ENCODE results near the gene UBTD1. TPM values are rescaled to one million over a fixed set of nuclear protein-coding genes. Genes with fewer than 3 reads are reported as not detected.

UBTD1 gene
- total and polyA plus RNA-seq, 2 experiments from 2014 or later: 9.5 to 15.8 TPM

GRCh38 chr10:97593421-97593820, 94.7 kb downstream of the UBTD1 start:
- H3K4me1 ChIP-seq (ENCODE audit: low read depth): no peaks in the 10 kb centered on the region

DNA sequence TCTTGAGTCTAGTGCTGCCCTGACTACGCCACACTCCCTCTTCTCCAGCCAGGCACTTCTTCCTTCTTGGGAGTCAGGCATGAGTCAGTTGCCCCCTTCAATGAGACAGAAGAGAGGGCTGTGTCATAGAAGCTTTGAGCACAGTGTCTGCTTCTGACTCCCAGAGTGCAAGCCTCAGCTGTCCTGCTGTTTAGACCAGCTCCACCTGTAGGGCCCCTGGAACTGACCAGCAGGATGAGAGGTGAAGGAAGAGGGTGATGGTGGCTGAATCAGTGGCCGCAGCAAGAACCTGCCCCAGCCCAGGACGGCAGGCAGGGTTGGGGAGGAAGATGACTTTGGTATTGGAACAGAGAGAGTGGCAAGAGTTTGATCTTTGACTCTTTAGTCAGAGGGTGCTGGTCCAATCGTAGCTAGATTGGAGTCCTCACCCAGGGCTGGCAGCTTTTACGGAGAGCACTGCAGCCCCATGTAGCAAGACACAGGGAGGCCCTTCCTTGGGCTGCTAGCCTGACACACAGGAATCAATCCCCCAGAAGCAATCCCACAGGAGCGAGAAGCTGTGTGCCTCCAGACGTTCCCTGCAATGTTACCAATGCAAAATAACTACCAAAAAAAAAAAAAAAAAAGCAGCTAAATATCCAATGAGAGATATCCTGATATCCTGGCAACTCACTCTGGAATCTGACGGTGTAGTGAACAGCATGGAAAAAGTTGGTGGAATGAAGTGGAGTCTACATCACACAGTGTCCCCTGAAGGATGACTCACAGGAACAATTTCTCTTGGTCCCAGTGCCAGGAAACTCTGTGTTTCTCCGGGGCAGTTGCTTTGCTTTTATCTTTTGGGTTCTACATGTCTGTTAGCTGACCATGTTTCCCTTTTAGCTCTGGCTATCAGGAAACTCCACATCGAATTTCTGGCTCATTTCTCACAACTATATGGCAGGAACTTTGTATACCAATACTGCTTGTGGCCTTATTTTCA, 97.7 kb downstream of the UBTD1 start:
- Histone ChIP-seq H3K27ac (no peak overlapping the region), H3K4me3 (no peak overlapping the region), H3K36me3 (no peaks in the 10 kb centered on the region), H3K4me1 (ENCODE audit: low read depth) (no peaks in the 10 kb centered on the region), H3K9me3 (ENCODE audit: low read depth) (no peaks in the 10 kb centered on the region), H3K27me3 (no peaks in the 10 kb centered on the region)
- DNase-seq (ENCODE audit: low read depth in 1 of 2, low spot score in 1 of 2): peak in 1 of 2 donors; percentile 92
- no peak for TF ChIP-seq CTCF (IDR thresholded peaks at IDR 0.05; ENCODE audit: low read depth, low read length)

More at GRCh38 chr10:97593421-97593820, 94.7 kb downstream of the UBTD1 start:
- H3K4me3 ChIP-seq: no peak overlapping the region
- H3K36me3 ChIP-seq: no peaks in the 10 kb centered on the region
- no peaks in the 10 kb centered on the region for H3K9me3 ChIP-seq (ENCODE audit: low read depth)
- peak in 1 of 2 donors; percentile 34 for DNase-seq (ENCODE audit: low read depth in 1 of 2, low spot score in 1 of 2)
- TF ChIP-seq CTCF (IDR thresholded peaks at IDR 0.05; ENCODE audit: low read depth, low read length): no peak
- no peak overlapping the region for H3K27ac ChIP-seq
- no peaks in the 10 kb centered on the region for H3K27me3 ChIP-seq

DNA sequence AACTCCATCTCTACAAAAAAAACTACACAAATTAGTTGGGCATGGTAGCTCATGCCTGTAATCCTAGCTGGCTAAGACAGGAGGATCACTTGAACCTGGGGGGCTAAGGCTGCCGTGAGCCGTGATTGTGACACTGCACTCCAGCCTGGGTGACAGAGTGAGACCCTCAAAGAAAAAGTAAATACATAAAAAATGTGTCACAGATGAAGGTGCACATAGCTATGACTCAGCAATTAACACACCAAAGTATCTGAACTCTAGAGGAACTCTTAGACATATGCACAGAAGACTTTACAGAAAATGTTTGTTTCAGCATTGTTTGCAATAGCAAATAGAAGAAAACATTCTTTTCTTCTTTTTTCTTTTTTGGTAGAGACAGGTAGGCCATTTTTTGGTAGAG, 99.1 kb downstream of the UBTD1 start:
- no peak for TF ChIP-seq CTCF (IDR thresholded peaks at IDR 0.05; ENCODE audit: low read depth, low read length)
- Histone ChIP-seq H3K4me3 (no peak overlapping the region), H3K9me3 (ENCODE audit: low read depth) (no peaks in the 10 kb centered on the region), H3K4me1 (ENCODE audit: low read depth) (no peaks in the 10 kb centered on the region), H3K36me3 (no peaks in the 10 kb centered on the region), H3K27me3 (no peaks in the 10 kb centered on the region), H3K27ac (no peak overlapping the region)
- DNase-seq (ENCODE audit: low read depth in 1 of 2, low spot score in 1 of 2): no peak

GRCh38 chr10:97598407-97599271, 99.9 kb downstream of the UBTD1 start:
- no peaks in the 10 kb centered on the region for H3K9me3 ChIP-seq (ENCODE audit: low read depth)
- TF ChIP-seq CTCF (IDR thresholded peaks at IDR 0.05; ENCODE audit: low read depth, low read length): no peak
- no peak overlapping the region for H3K4me3 ChIP-seq
- H3K4me1 ChIP-seq (ENCODE audit: low read depth): no peaks in the 10 kb centered on the region
- no peak overlapping the region for H3K27ac ChIP-seq
- DNase-seq (ENCODE audit: low read depth in 1 of 2, low spot score in 1 of 2): no peak
- no peaks in the 10 kb centered on the region for H3K36me3 ChIP-seq
- H3K27me3 ChIP-seq: no peaks in the 10 kb centered on the region

DNA sequence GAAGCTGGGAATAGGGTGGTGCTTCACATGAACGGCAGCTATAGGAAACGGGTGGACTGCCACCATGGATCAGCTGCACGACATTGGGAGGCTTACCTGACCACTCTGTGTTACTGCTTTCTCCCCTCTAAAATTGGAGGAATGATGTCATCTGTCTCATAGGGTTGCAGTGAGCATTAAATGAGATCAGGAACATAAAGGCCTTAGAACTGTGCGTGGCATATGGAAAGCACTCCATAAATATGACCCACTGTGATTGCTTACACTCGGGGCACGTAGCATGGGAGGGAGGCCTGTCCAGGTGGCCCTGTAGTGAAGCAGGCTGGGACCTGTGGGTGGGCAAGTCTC, 100.5 kb downstream of the UBTD1 start:
- H3K27ac ChIP-seq: no peak overlapping the region
- H3K9me3 ChIP-seq (ENCODE audit: low read depth): no peaks in the 10 kb centered on the region
- no peak overlapping the region for H3K4me3 ChIP-seq
- no peaks in the 10 kb centered on the region for H3K36me3 ChIP-seq
- DNase-seq (ENCODE audit: low read depth in 1 of 2, low spot score in 1 of 2): no peak
- no peak for TF ChIP-seq CTCF (IDR thresholded peaks at IDR 0.05; ENCODE audit: low read depth, low read length)
- no peaks in the 10 kb centered on the region for H3K27me3 ChIP-seq
- no peaks in the 10 kb centered on the region for H3K4me1 ChIP-seq (ENCODE audit: low read depth)

Data from cardiac muscle cell (in vitro differentiated cells and primary cell).